Skeletal muscle tissue (tissue), 4 donors: Measurements from ENCODE around the gene WDR90. TPM values are rescaled to one million over a fixed set of nuclear protein-coding genes. Genes with fewer than 3 reads are reported as not detected.
"Not testable (repeated sequence)": the region's sequence is repeated elsewhere in the genome, so short reads cannot be mapped to it uniquely, and the experiment has no call there.

Source experiments
- H3K27ac ChIP-seq: one replicate; pipeline ENCODE4 v1.7.0; 2013; ENCODE audit warnings: mild to moderate bottlenecking, low read depth, low read length, inconsistent platforms
- H3K27me3 ChIP-seq, 3 donors: one replicate each; pipeline ENCODE4 v1.7.0; 2013; ENCODE audit warnings: low read length in 3 of 3; ENCODE audit not compliant: control insufficient read depth in 3 of 3, insufficient read depth in 3 of 3
- H3K36me3 ChIP-seq, 3 donors: one replicate each; pipeline ENCODE4 v1.7.0; 2013; ENCODE audit warnings: low read length in 3 of 3; ENCODE audit not compliant: control insufficient read depth in 3 of 3, insufficient read depth in 3 of 3
- H3K4me1 ChIP-seq, 3 donors: one replicate each; pipeline ENCODE4 v1.7.0; 2013; ENCODE audit warnings: low read length in 3 of 3, mild to moderate bottlenecking in 3 of 3; ENCODE audit not compliant: control insufficient read depth in 3 of 3, insufficient read depth in 3 of 3
- H3K4me3 ChIP-seq, 3 donors: one replicate each; pipeline ENCODE4 v1.7.0; 2013; ENCODE audit warnings: low read length in 3 of 3
- H3K9ac ChIP-seq, 3 donors: one replicate each; pipeline ENCODE4 v1.7.0; 2013; ENCODE audit warnings: low read length in 3 of 3, mild to moderate bottlenecking in 3 of 3, moderate library complexity in 2 of 3, low read depth in 1 of 3
- H3K9me3 ChIP-seq, 3 donors: one replicate each; pipeline ENCODE4 v1.7.0; 2013; ENCODE audit warnings: low read length in 3 of 3; ENCODE audit not compliant: control insufficient read depth in 3 of 3
- total RNA-seq: library from RNA; depleted of rRNA; stranded (reverse); fragments of >200 nt; gene quantifications from one replicate; pipeline ENCODE4 v1.2.3, GENCODE V29; 2014
- donor health status: Osteomylitis.

Gene WDR90
- total RNA-seq, 1 donor from 2014 or later, result 6.3 TPM

- no peaks in the 10 kb centered on the region for H3K36me3 ChIP-seq
- peaks cover 11 to 28% (median 13%) of the 10 kb centered on the region in 3 donors for H3K4me1 ChIP-seq
- H3K4me3 ChIP-seq, result no peak overlapping the region
- no peak overlapping the region for H3K27ac ChIP-seq
- H3K27me3 ChIP-seq, result peaks cover 52 to 61% (median 58%) of the 10 kb centered on the region in 3 donors
- H3K9ac ChIP-seq, result no peak overlapping the region
- no peaks in the 10 kb centered on the region for H3K9me3 ChIP-seq
Measured at GRCh38 chr16:711084-711483, 61.9 kb downstream of the WDR90 start.

- H3K27ac ChIP-seq, result no peak overlapping the region
- H3K36me3 ChIP-seq, result no peaks in the 10 kb centered on the region
- H3K9ac ChIP-seq, result no peak overlapping the region
- peaks cover 46 to 54% (median 52%) of the 10 kb centered on the region in 3 donors for H3K27me3 ChIP-seq
- H3K4me1 ChIP-seq, result peaks cover 17 to 31% (median 20%) of the 10 kb centered on the region in 3 donors
- H3K4me3 ChIP-seq, result no peak overlapping the region
- H3K9me3 ChIP-seq, result no peaks in the 10 kb centered on the region
Measured at GRCh38 chr16:711548-712320, 62.6 kb downstream of the WDR90 start.

- not testable (repeated sequence) for H3K9me3 ChIP-seq, H3K36me3 ChIP-seq, H3K4me3 ChIP-seq, H3K9ac ChIP-seq, H3K27ac ChIP-seq
- Histone ChIP-seq H3K27me3 (peaks cover 35 to 45% (median 44%) of the 10 kb centered on the region in 3 donors), H3K4me1 (peaks cover 17 to 32% (median 20%) of the 10 kb centered on the region in 3 donors)
Measured at GRCh38 chr16:712740-713250, 63.6 kb downstream of the WDR90 start.

GRCh38 chr16:714079-714478 is 64.9 kb downstream of the WDR90 start:
- H3K36me3 ChIP-seq, result peaks cover 0 to 2% (median 0%) of the 10 kb centered on the region in 3 donors
- H3K4me1 ChIP-seq, result peaks cover 19 to 34% (median 25%) of the 10 kb centered on the region in 3 donors
- H3K4me3 ChIP-seq, result no peak overlapping the region
- H3K27me3 ChIP-seq, result peaks cover 22 to 32% (median 31%) of the 10 kb centered on the region in 3 donors
- H3K9ac ChIP-seq, result no peak overlapping the region
- H3K9me3 ChIP-seq, result no peaks in the 10 kb centered on the region
- no peak overlapping the region for H3K27ac ChIP-seq

GRCh38 chr16:714558-715476 is 65.7 kb downstream of the WDR90 start, which contains the start of gene METRN:
Gene METRN, plus strand, starts transcription at chr16:715118. Its CDS starts 172 bp downstream, at chr16:715290.
- peaks cover 0 to 2% (median 0%) of the 10 kb centered on the region in 3 donors for H3K36me3 ChIP-seq

GRCh38 chr16:715477-716199 is 66.5 kb downstream of the WDR90 start:
- Histone ChIP-seq H3K9ac (peak overlapping the region; percentile 23 to 74 (median 33)), H3K4me3 (peak overlapping the region; percentile 38 to 76 (median 66)), H3K9me3 (no peaks in the 10 kb centered on the region), H3K36me3 (peaks cover 0 to 2% (median 0%) of the 10 kb centered on the region in 3 donors), H3K4me1 (peaks cover 32 to 44% (median 33%) of the 10 kb centered on the region in 3 donors), H3K27ac (no peak overlapping the region), H3K27me3 (peaks cover 10 to 17% (median 15%) of the 10 kb centered on the region in 3 donors)

More at GRCh38 chr16:714558-715476, 65.7 kb downstream of the WDR90 start, which contains the start of gene METRN:
- Histone ChIP-seq H3K27me3 (peaks cover 18 to 25% (median 24%) of the 10 kb centered on the region in 3 donors), H3K4me3 (peak within 1 kb of the TSS; percentile 38 to 76 (median 66)), H3K9ac (peak within 1 kb of the TSS; percentile 23 to 74 (median 33)), H3K4me1 (peaks cover 25 to 40% (median 28%) of the 10 kb centered on the region in 3 donors), H3K27ac (no peak within 1 kb of the TSS), H3K9me3 (no peaks in the 10 kb centered on the region)

- Histone ChIP-seq H3K27ac (no peak overlapping the region), H3K4me1 (peaks cover 32 to 46% (median 33%) of the 10 kb centered on the region in 3 donors), H3K36me3 (peaks cover 0 to 2% (median 0%) of the 10 kb centered on the region in 3 donors), H3K9me3 (no peaks in the 10 kb centered on the region), H3K4me3 (peak overlapping the region in 2 of 3 donors; percentile 14 to 66), H3K27me3 (peaks cover 5 to 12% (median 10%) of the 10 kb centered on the region in 3 donors), H3K9ac (peak overlapping the region in 2 of 3 donors; percentile 23 to 74)
Measured at GRCh38 chr16:716200-716568, 67.0 kb downstream of the WDR90 start.

- Histone ChIP-seq H3K27me3 (peaks cover 0 to 7% (median 5%) of the 10 kb centered on the region in 3 donors), H3K27ac (no peak overlapping the region), H3K9ac (no peak overlapping the region), H3K9me3 (no peaks in the 10 kb centered on the region), H3K36me3 (peaks cover 0 to 2% (median 0%) of the 10 kb centered on the region in 3 donors), H3K4me3 (no peak overlapping the region), H3K4me1 (peaks cover 36 to 52% (median 36%) of the 10 kb centered on the region in 3 donors)
Measured at GRCh38 chr16:716768-717325, 67.7 kb downstream of the WDR90 start.
